Spleen (tissue), 7 donors: ENCODE data around the gene PDZD2.

Experiments
- CTCF ChIP-seq, 11 experiments: fragments of 200-600 bp in 7 of 11; fragments of 450-650 bp in 4 of 11; sonication (generic) in 4 of 11; IDR thresholded peaks in 8 of 11; conservative IDR thresholded peaks in 3 of 11; 1 replicate in 7 of 11; 2 replicates in 4 of 11; pipeline versions ENCODE4 v1.4.0 to v1.8.0; 2016 to 2021; ENCODE audit warnings: antibody characterized with exemption in 11 of 11, inconsistent platforms in 4 of 11, mild to moderate bottlenecking in 1 of 11
- POLR2A ChIP-seq, 3 donors: fragments of 450-650 bp; IDR thresholded peaks; one replicate each; pipeline ENCODE4 v1.5.1; 2017; ENCODE audit warnings: antibody characterized with exemption in 3 of 3, mild to moderate bottlenecking in 1 of 3
- POLR2AphosphoS5 ChIP-seq, 3 donors: sonication (generic); formaldehyde crosslinking; IDR thresholded peaks; one replicate each; pipeline ENCODE4 v1.5.1; 2017; ENCODE audit warnings: antibody characterized with exemption in 3 of 3
- donor health status: DM: no; HTN: no; CAD: no; lungs with moderate emphysema.
- donor health status: DM: no; HTN: no; CAD: no.
- donor health status: DM: no; HTN: no; CAD: no.

DNA sequence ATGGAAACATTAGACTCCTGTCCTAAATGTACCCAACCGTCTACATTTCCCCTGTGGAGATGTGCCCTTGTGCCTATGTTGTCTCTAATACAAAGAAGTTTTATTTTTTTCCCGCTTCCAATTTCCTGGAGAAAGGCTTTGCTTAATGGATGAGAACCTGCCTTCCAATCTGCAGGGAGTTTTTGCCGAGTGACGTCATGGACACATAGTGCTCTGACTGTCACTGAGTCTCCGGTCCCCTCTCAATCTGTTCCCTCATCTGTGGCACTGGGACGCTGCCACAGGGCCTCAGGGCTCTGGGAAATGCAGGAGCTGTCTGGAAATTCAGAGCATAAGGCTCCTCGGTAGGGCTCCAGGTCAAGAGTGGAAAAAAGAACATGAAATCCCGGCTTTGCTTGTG is 144.8 kb downstream of the PDZD2 start:
- TF ChIP-seq POLR2A (IDR thresholded peaks at IDR 0.05) (no peak), POLR2AphosphoS5 (IDR thresholded peaks at IDR 0.05) (no peak), CTCF (IDR thresholded peaks at IDR 0.05 in 8 of 11, conservative IDR thresholded peaks at IDR 0.05 in 3 of 11) (no peak)
